ENCODE data around the gene HSD3B2.

Gene HSD3B2

GRCh38 chr1:119385650-119386049 is 29.3 kb upstream of the HSD3B2 start:
- WGBS: no CpG with 5 or more reads among the region's 1 CpG
- Histone ChIP-seq H3K23ac (ENCODE audit: low read length in 2 of 2) (no peak overlapping the region), H3K36me3 (ENCODE audit: control insufficient read depth in 1 of 2, insufficient read depth in 2 of 2, low read depth in 1 of 2, low read length in 2 of 2) (no peaks in the 10 kb centered on the region), H3K4ac (ENCODE audit: low read depth in 1 of 2, low read length in 2 of 2) (no peak overlapping the region), H3K4me3 (ENCODE audit: insufficient read depth in 1 of 2, low read depth in 1 of 2, low read length in 2 of 2) (no peak overlapping the region), H2AK5ac (ENCODE audit: low read length, severe bottlenecking) (no peak overlapping the region), H3K79me1 (replicated peaks; ENCODE audit: low read length, poor library complexity, severe bottlenecking) (no peaks in the 10 kb centered on the region), H2AFZ (ENCODE audit: low read depth, low read length) (no peak overlapping the region), H3K18ac (ENCODE audit: low read depth in 1 of 2, low read length in 2 of 2) (no peak overlapping the region), H2BK5ac (ENCODE audit: low read depth, low read length, poor library complexity, severe bottlenecking) (no peak overlapping the region), H3K14ac (ENCODE audit: low read length in 2 of 2) (no peak overlapping the region), H4K91ac (ENCODE audit: low read length) (no peak overlapping the region), H3K27me3 (ENCODE audit: control insufficient read depth in 1 of 2, insufficient read depth in 1 of 2, low read length in 2 of 2) (peaks cover 9 to 13% of the 10 kb centered on the region in 2 experiments), H2BK12ac (ENCODE audit: low read length in 2 of 2) (no peak overlapping the region), H3K9ac (ENCODE audit: low read length) (no peak overlapping the region), H4K8ac (ENCODE audit: low read length) (no peak overlapping the region), H3K9me3 (ENCODE audit: control insufficient read depth, low read length) (no peaks in the 10 kb centered on the region), H3K4me1 (ENCODE audit: control insufficient read depth, insufficient read depth, low read depth, low read length) (no peaks in the 10 kb centered on the region), H3K4me2 (ENCODE audit: low read length, poor library complexity, severe bottlenecking) (no peak overlapping the region), H2BK120ac (ENCODE audit: low read depth, low read length) (no peak overlapping the region), H2BK15ac (ENCODE audit: low read depth, poor library complexity, severe bottlenecking) (no peak overlapping the region), H3K27ac (ENCODE audit: low read length, poor library complexity, severe bottlenecking) (no peak overlapping the region)
- no peak for DNase-seq

DNA sequence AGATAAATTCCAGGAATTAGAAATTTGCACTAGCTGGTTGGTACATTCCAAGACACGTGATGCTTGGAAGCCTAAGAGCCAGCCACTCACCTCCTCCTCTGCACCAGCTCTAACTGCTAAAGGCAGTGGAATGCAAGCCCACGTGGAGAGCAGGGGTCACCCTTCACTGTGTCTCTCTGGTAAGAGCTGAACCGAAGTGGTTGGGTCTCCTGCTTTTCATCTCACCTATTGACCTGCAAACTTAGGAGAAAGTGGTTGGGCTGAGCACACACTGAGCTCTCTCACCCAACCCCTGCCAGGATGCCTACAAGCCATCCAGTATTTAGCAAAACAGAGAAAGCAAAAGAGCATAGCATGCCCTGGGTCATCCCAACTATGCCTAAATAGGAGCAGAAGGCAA is 27.1 kb upstream of the HSD3B2 start:
- no peak for DNase-seq
- Histone ChIP-seq H2BK120ac (ENCODE audit: low read depth, low read length) (no peak overlapping the region), H2AFZ (ENCODE audit: low read depth, low read length) (no peak overlapping the region), H4K8ac (ENCODE audit: low read length) (no peak overlapping the region), H3K79me1 (replicated peaks; ENCODE audit: low read length, poor library complexity, severe bottlenecking) (no peaks in the 10 kb centered on the region), H2BK12ac (ENCODE audit: low read length in 2 of 2) (no peak overlapping the region), H3K4me3 (ENCODE audit: insufficient read depth in 1 of 2, low read depth in 1 of 2, low read length in 2 of 2) (no peak overlapping the region), H2BK15ac (ENCODE audit: low read depth, poor library complexity, severe bottlenecking) (no peak overlapping the region), H3K4me2 (ENCODE audit: low read length, poor library complexity, severe bottlenecking) (no peak overlapping the region), H3K23ac (ENCODE audit: low read length in 2 of 2) (no peak overlapping the region), H3K36me3 (ENCODE audit: control insufficient read depth in 1 of 2, insufficient read depth in 2 of 2, low read depth in 1 of 2, low read length in 2 of 2) (no peaks in the 10 kb centered on the region), H3K9me3 (ENCODE audit: control insufficient read depth, low read length) (no peaks in the 10 kb centered on the region), H3K4me1 (ENCODE audit: control insufficient read depth, insufficient read depth, low read depth, low read length) (no peaks in the 10 kb centered on the region), H2AK5ac (ENCODE audit: low read length, severe bottlenecking) (no peak overlapping the region), H3K27ac (ENCODE audit: low read length, poor library complexity, severe bottlenecking) (no peak overlapping the region), H3K9ac (ENCODE audit: low read length) (no peak overlapping the region), H2BK5ac (ENCODE audit: low read depth, low read length, poor library complexity, severe bottlenecking) (no peak overlapping the region), H3K27me3 (ENCODE audit: control insufficient read depth in 1 of 2, insufficient read depth in 1 of 2, low read length in 2 of 2) (peaks cover 9 to 18% of the 10 kb centered on the region in 2 experiments), H3K14ac (ENCODE audit: low read length in 2 of 2) (no peak overlapping the region), H3K18ac (ENCODE audit: low read depth in 1 of 2, low read length in 2 of 2) (no peak overlapping the region), H3K4ac (ENCODE audit: low read depth in 1 of 2, low read length in 2 of 2) (no peak overlapping the region), H4K91ac (ENCODE audit: low read length) (no peak overlapping the region)
- WGBS: 30% methylated on average over 3 of the region's 3 CpGs

DNA sequence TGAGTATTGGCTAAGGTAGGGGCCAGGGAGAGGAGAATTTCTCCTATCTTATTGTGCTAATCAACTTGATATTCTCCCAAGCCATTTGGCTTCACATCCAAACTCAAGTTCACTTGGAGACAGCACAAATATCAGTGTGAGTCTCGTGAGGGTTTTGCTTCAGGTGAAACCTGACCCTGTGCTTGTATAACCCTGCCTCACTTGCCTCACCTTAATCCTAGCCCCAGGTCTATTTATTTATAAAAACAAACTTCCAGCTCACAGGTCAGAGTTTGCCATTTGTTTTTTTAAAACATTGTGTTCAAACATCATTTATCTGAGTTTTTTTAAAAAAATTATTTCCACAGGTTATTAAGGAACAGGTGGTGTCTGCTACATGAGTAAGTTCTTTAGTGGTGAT is 26.5 kb upstream of the HSD3B2 start:
- H3K4me2 ChIP-seq (ENCODE audit: low read length, poor library complexity, severe bottlenecking): no peak overlapping the region
- no peak overlapping the region for H3K27ac ChIP-seq (ENCODE audit: low read length, poor library complexity, severe bottlenecking)
- no peak overlapping the region for H2AFZ ChIP-seq (ENCODE audit: low read depth, low read length)
- no peak overlapping the region for H3K14ac ChIP-seq (ENCODE audit: low read length in 2 of 2)
- DNase-seq: no peak
- no peak overlapping the region for H2BK15ac ChIP-seq (ENCODE audit: low read depth, poor library complexity, severe bottlenecking)
- no peak overlapping the region for H3K23ac ChIP-seq (ENCODE audit: low read length in 2 of 2)
- no peak overlapping the region for H3K9ac ChIP-seq (ENCODE audit: low read length)
- H2BK5ac ChIP-seq (ENCODE audit: low read depth, low read length, poor library complexity, severe bottlenecking): no peak overlapping the region
- H2BK120ac ChIP-seq (ENCODE audit: low read depth, low read length): no peak overlapping the region
- 50% methylated on average over 1 of the region's 1 CpG for WGBS
- peaks cover 9 to 21% of the 10 kb centered on the region in 2 experiments for H3K27me3 ChIP-seq (ENCODE audit: control insufficient read depth in 1 of 2, insufficient read depth in 1 of 2, low read length in 2 of 2)
- no peak overlapping the region for H4K91ac ChIP-seq (ENCODE audit: low read length)
- H3K4me1 ChIP-seq (ENCODE audit: control insufficient read depth, insufficient read depth, low read depth, low read length): no peaks in the 10 kb centered on the region
- no peak overlapping the region for H2BK12ac ChIP-seq (ENCODE audit: low read length in 2 of 2)
- H3K9me3 ChIP-seq (ENCODE audit: control insufficient read depth, low read length): no peaks in the 10 kb centered on the region
- no peak overlapping the region for H2AK5ac ChIP-seq (ENCODE audit: low read length, severe bottlenecking)
- H3K79me1 ChIP-seq (replicated peaks; ENCODE audit: low read length, poor library complexity, severe bottlenecking): no peaks in the 10 kb centered on the region
- no peak overlapping the region for H3K4me3 ChIP-seq (ENCODE audit: insufficient read depth in 1 of 2, low read depth in 1 of 2, low read length in 2 of 2)
- H3K36me3 ChIP-seq (ENCODE audit: control insufficient read depth in 1 of 2, insufficient read depth in 2 of 2, low read depth in 1 of 2, low read length in 2 of 2): no peaks in the 10 kb centered on the region
- no peak overlapping the region for H3K4ac ChIP-seq (ENCODE audit: low read depth in 1 of 2, low read length in 2 of 2)
- no peak overlapping the region for H4K8ac ChIP-seq (ENCODE audit: low read length)
- H3K18ac ChIP-seq (ENCODE audit: low read depth in 1 of 2, low read length in 2 of 2): no peak overlapping the region

DNA sequence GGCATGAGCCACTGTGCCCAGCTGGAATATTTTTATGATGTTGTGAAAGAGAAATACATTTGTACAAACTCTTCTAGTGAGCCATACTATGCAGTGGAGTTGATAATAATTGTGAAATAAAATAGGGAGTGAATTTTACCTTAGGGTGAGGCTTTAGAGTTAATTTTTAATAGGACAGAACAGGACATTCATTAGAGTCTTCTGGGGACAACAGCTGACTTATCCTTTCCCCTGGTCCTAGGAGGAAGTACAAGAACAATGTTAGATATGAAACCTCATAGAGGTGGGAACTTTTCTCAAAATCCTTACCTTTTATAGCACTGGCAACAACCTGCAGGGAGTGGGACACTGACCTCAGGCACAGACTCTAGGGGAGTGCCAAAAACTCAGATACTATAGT is 24.4 kb upstream of the HSD3B2 start:
- Histone ChIP-seq H2AFZ (ENCODE audit: low read depth, low read length) (no peak overlapping the region), H2BK5ac (ENCODE audit: low read depth, low read length, poor library complexity, severe bottlenecking) (no peak overlapping the region), H4K91ac (ENCODE audit: low read length) (no peak overlapping the region), H3K14ac (ENCODE audit: low read length in 2 of 2) (no peak overlapping the region), H3K4me1 (ENCODE audit: control insufficient read depth, insufficient read depth, low read depth, low read length) (no peaks in the 10 kb centered on the region), H2BK12ac (ENCODE audit: low read length in 2 of 2) (no peak overlapping the region), H3K4ac (ENCODE audit: low read depth in 1 of 2, low read length in 2 of 2) (no peak overlapping the region), H2AK5ac (ENCODE audit: low read length, severe bottlenecking) (no peak overlapping the region), H2BK15ac (ENCODE audit: low read depth, poor library complexity, severe bottlenecking) (no peak overlapping the region), H3K27me3 (ENCODE audit: control insufficient read depth in 1 of 2, insufficient read depth in 1 of 2, low read length in 2 of 2) (peaks cover 5 to 16% of the 10 kb centered on the region in 2 experiments), H3K4me2 (ENCODE audit: low read length, poor library complexity, severe bottlenecking) (no peak overlapping the region), H2BK120ac (ENCODE audit: low read depth, low read length) (no peak overlapping the region), H3K36me3 (ENCODE audit: control insufficient read depth in 1 of 2, insufficient read depth in 2 of 2, low read depth in 1 of 2, low read length in 2 of 2) (no peaks in the 10 kb centered on the region), H3K9me3 (ENCODE audit: control insufficient read depth, low read length) (no peaks in the 10 kb centered on the region), H3K18ac (ENCODE audit: low read depth in 1 of 2, low read length in 2 of 2) (no peak overlapping the region), H3K23ac (ENCODE audit: low read length in 2 of 2) (no peak overlapping the region), H3K27ac (ENCODE audit: low read length, poor library complexity, severe bottlenecking) (no peak overlapping the region), H3K79me1 (replicated peaks; ENCODE audit: low read length, poor library complexity, severe bottlenecking) (no peaks in the 10 kb centered on the region), H3K4me3 (ENCODE audit: insufficient read depth in 1 of 2, low read depth in 1 of 2, low read length in 2 of 2) (no peak overlapping the region), H3K9ac (ENCODE audit: low read length) (no peak overlapping the region), H4K8ac (ENCODE audit: low read length) (no peak overlapping the region)
- no peak for DNase-seq

All from mesenchymal stem cell (in vitro differentiated cells and primary cell).